Pons (tissue), 1 donor: ENCODE data around the gene CCNF.
A peak's percentile ranks its signal among the peaks of the same experiment; 100 is the strongest.
"Not testable (repeated sequence)": the region's sequence is repeated elsewhere in the genome, so short reads cannot be mapped to it uniquely, and the experiment has no call there.

ENCODE experiments used
- DNase-seq: peaks from one replicate; pipeline ENCODE4 v3.0.0-alpha.2; 2016; ENCODE audit warnings: low spot score

CCNF gene

DNA sequence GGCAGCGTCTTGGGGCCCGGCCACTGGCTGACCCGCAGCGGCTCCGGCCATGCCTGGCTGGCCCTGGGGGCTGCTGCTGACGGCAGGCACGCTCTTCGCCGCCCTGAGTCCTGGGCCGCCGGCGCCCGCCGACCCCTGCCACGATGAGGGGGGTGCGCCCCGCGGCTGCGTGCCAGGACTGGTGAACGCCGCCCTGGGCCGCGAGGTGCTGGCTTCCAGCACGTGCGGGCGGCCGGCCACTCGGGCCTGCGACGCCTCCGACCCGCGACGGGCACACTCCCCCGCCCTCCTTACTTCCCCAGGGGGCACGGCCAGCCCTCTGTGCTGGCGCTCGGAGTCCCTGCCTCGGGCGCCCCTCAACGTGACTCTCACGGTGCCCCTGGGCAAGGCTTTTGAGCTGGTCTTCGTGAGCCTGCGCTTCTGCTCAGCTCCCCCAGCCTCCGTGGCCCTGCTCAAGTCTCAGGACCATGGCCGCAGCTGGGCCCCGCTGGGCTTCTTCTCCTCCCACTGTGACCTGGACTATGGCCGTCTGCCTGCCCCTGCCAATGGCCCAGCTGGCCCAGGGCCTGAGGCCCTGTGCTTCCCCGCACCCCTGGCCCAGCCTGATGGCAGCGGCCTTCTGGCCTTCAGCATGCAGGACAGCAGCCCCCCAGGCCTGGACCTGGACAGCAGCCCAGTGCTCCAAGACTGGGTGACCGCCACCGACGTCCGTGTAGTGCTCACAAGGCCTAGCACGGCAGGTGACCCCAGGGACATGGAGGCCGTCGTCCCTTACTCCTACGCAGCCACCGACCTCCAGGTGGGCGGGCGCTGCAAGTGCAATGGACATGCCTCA, 42.6 kb downstream of the CCNF start:
- DNase-seq = no peak

DNA sequence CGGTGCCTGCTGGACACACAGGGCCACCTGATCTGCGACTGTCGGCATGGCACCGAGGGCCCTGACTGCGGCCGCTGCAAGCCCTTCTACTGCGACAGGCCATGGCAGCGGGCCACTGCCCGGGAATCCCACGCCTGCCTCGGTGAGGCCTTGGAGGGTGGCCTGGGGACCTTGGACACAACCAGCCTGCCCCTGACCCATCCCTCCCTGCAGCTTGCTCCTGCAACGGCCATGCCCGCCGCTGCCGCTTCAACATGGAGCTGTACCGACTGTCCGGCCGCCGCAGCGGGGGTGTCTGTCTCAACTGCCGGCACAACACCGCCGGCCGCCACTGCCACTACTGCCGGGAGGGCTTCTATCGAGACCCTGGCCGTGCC, 43.2 kb downstream of the CCNF start:
- DNase-seq = no peak

DNA sequence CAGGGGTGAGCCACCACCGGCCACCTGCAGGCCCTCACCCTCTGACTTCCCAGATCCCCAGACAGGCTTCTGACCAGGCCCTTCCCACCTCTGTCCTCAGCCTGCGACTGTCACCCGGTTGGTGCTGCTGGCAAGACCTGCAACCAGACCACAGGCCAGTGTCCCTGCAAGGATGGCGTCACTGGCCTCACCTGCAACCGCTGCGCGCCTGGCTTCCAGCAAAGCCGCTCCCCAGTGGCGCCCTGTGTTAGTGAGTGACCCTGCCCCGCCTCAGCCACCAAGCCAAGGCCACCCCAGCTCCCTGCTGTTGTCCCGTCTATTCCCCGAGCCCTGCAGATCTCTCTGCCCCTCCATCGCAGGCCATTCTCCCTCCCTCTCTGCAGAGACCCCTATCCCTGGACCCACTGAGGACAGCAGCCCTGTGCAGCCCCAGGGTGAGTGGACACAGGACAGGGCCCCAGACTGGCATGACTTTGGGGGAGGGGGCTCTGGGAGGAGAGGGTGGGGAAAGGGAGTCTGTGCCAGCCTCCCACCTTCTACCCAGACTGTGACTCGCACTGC, 43.7 kb downstream of the CCNF start:
- DNase-seq = no peak

DNA sequence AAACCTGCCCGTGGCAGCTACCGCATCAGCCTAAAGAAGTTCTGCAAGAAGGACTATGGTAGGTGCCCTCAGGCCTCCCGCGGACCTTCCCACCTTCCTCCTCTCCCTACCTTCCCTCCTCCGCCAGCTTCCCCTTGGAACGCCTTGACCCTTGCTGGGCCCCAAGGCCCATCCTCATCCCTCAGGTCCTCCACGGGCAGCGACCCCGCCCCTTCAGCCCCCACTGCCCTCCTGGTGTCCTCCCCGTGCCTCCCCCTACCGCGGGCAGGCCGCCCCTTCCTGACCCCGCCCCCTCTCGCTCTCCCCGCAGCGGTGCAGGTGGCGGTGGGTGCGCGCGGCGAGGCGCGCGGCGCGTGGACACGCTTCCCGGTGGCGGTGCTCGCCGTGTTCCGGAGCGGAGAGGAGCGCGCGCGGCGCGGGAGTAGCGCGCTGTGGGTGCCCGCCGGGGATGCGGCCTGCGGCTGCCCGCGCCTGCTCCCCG, 44.2 kb downstream of the CCNF start:
- no peak for DNase-seq

DNA sequence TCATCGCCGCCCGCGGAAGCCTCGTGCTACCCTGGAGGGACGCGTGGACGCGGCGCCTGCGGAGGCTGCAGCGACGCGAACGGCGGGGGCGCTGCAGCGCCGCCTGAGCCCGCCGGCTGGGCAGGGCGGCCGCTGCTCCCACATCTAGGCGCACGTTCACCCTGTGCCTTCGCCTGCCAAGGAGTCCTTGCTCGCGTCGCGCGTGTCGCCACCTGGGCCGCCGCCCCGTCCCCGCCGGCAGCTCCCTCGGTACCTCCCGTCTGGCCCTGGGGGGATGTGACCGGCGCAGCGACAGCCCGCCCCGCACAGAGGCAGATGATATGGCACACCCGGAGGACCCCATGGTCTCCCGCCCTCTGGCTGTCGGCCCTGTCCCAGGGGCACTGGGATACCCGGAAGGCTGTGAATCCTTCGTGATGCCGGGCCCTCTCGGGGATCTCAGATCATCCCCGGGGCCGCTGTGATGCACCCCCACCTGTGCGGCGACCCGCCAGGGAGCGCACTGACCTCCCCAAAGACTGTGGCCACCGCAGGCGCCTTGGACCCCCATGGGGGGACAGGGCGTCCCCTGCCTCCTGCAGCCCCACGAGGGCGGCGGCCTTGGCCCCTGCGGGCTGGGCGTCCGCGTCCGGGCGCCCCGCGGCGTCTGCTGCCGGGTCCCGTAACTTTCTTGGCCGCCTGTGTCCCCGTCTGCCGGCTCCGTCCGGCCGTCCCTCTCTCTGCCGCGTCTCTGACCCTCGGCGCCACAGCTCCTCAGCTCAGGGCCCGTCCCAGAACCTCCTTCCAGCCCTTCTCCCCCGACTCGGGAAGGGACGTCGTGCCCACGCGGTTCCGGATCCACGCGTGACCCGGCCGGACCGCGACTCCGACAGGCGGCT, 45.0 kb downstream of the CCNF start:
- no peak for DNase-seq

DNA sequence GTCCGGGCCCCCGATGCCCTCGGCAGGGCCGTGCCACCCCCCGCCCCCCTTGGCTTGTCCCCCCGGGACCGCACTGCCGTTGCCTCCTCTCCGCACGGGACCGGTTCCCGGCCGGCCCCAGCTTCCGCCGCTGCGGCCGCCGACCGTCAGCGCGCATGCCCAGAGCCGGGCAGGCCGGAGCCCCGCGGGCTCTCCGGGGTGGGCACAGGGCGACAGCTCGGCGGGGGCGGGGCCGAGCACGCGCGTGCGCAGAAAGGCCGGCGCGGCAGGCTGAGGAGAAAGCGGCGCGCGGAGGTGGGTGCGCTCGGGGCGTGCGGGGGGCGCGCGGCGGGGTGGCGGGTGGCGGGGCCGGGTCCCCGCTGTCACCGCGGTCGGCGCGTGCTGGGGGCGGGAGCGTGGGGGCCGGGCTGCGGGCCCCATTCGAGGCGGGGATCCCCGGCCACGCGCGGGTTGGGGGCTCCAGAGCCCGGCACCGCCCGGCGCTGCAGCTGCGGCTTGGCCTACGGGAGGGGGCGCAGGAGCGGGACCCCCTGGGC, 45.7 kb downstream of the CCNF start, which contains the start of gene TBC1D24:
TBC1D24 (plus strand) TSS at position 251 of the 536 bp plus-strand sequence. CDS start 21,022 bp downstream, outside the sequence.
- peak; percentile 69 for DNase-seq

DNA sequence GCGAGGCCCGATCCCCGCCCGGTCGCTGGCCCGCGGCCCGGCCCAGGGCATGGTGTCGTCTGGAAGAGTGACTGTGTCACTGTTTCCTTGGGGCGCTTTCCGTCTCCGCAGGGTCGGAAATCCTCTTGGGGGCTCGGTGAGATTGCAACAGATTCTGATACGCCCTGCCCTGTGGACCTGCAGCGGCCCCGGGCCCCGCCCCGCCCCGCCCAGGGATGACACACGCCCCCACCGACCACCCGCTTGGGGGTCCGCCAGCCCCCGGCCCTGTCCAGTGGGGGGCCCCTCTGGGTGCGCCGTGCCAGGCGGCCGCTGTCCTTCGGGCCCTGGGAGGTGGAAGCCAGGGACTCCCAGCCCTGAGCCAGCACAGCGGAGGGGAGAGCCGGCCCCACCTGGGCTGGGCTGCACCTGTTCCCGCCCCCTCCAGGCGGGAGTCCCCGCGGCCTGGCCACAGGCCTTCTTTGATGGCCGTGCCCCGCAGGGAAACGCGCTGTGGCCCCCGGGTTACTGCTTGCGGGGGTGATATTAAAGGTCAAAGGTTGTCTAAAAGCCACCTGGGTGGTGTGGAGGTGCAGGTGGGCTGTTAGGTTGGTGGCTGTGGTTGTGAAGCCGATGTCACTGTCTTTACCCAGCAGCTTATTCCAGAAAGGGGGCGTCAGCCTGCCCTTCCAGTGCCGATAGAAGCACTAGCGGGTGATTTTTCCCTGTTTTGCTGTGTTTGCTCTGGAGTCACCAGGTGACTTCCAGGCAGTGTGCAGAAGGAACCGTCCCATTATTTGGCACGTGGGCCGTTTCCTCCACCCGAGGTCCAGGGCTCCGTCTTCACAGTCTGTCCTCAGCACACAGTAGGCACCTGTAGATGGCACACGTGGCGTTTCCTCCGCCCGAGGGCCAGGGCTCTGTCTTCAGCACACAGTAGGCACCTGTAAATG, 46.4 kb downstream of the CCNF start:
- no peak for DNase-seq

DNA sequence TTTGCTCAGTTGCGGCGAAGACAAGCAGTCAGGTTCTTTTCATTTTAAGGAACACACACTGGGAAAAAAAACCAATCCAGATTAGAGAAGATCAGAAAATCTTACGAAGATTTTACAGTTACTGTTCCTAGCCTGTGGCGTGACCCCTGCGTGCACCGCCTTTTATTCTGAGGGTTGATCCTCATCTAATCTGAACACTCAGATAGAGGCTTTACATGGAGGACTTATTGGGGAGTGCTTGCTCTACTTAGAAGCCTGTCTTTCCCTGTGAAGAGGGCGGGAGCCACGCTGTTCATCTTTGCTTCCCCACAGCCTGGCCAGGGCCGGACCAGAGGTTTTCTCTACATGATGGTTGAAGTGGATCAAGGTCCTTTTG, 47.1 kb downstream of the CCNF start:
- DNase-seq = no peak

DNA sequence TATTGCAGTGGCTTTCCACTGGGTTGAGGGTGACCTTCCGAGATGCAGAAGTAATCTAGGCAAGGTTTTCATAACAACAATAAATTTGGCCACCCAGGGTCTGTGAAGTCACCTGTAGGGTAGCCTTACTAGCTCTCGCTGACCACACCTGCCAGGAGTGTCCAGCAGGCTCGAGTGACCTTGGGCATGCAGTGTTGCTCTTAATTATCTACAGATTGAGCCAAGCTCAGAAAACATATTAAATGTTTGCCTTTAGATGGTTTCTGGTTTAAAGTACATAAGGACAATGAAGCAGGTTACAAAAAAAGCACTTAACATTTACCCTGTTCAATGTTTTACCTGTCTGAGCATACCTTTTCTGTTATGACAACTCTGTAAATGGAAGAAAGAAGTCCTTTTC, 47.5 kb downstream of the CCNF start:
- no peak for DNase-seq

DNA sequence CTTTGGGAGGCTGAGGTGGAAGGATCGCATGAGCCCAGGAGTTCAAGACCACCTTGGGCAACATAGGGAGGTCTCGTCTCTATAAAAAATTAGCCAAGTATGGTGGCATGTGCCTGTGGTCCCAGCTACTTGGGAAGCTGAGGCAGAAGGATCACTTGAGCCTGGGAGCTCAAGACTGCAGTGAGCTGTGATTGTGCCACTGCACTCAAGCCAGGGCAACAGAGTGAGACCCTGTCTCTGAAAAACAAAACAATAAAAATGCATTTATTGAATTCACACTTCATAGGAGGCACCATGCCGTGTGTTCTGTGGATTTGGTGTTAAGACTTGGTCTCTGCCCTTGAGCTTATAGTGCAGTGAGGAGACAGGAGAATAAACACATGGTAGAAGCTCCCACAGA, 48.1 kb downstream of the CCNF start:
- DNase-seq = no peak

DNA sequence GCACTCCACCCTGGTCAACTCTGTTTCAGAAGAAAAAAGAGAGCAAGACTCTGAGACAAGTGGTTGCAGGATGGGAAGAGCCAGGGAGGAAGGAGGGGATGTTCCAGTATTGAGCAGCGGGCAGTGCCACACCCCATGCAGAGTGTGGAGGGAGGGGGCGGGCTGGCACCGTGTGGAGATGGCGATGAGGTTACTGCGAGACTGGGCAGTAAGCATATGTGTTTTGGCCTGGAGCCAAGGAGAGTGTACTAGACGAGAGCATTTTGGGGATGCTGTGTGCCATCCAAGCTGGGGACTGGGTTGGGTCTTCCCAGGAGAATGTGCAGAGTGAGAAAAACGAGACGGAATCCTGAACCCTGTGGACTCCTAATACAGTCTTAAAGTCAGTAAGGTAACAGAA, 49.0 kb downstream of the CCNF start:
- DNase-seq = no peak

DNA sequence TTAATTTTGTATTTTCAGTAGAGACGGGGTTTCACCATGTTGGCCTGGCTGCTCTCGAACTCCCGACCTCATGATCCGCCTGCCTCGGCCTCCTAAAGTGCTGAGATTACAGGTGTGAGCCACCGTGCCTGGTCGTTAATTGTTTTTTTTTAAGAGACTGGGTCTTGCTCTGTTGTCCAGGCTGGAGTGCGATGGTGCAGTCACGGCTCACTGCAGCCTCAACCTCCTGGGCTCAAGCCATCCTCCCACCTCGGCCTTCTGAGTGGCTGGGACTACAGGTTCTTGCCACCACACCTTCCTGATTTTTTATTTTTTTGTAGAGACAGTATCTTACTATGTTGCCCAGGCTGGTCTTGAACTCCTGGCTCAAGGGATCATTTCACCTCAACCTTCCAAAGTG, 50.7 kb downstream of the CCNF start:
- not testable (repeated sequence) for DNase-seq

DNA sequence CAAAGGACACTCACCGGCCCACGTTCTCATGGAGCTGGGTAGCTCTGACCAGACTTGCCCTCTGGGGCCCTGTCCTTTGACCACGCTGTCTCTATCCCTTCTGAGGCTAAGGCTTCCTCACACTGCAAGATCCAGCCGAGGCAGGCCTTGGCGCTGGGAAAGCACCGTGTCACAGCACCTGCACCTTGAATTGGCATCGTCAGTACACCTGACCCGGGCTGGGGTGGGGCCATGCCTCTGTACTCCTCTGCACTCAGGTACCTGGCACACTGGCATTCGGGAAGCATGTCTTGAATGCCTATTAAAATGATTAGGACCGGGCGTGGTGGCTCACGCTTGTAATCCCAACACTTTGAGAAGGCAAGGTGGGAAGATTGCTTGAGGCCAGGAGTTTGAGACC, 51.7 kb downstream of the CCNF start:
- DNase-seq = no peak

DNA sequence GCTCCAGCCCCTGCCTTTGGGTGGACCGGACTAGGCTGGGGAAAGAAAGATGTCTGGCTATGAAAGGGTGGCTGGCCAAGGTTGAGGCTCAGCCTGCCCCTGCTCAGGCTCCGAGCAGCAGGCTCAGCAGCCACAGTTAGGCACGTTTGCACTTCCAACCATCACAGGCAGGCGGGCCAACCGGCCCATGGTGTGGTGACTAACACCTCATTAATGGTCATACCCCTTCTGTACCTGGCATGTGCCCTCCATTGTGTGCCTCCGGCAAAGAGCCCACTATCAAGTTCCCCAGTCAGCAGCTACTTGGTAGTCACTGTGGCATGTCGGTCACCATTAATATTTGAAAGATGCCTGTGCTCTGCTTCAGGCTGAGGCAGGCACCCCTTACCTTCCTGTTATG, 52.4 kb downstream of the CCNF start:
- no peak for DNase-seq

DNA sequence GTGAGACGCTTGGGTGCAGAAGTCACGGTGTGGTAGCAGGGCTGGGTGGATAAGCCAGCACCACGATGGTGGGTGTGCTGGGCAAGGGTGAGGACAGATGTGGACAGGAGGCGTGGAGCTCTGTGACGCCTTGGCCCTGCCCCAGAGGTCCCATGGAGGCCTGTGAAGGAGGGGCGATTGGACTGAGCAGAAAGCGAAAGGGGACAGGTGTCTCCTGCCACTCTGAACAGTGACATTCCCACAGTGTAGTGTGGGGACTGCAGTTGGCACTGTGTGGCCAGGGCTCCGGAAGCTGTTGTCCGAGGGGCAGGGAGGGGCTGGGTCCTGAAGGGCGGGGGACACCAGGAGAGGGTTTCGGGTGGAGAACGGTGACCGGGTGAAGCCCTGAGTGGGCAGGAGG, 53.0 kb downstream of the CCNF start:
- DNase-seq = no peak

DNA sequence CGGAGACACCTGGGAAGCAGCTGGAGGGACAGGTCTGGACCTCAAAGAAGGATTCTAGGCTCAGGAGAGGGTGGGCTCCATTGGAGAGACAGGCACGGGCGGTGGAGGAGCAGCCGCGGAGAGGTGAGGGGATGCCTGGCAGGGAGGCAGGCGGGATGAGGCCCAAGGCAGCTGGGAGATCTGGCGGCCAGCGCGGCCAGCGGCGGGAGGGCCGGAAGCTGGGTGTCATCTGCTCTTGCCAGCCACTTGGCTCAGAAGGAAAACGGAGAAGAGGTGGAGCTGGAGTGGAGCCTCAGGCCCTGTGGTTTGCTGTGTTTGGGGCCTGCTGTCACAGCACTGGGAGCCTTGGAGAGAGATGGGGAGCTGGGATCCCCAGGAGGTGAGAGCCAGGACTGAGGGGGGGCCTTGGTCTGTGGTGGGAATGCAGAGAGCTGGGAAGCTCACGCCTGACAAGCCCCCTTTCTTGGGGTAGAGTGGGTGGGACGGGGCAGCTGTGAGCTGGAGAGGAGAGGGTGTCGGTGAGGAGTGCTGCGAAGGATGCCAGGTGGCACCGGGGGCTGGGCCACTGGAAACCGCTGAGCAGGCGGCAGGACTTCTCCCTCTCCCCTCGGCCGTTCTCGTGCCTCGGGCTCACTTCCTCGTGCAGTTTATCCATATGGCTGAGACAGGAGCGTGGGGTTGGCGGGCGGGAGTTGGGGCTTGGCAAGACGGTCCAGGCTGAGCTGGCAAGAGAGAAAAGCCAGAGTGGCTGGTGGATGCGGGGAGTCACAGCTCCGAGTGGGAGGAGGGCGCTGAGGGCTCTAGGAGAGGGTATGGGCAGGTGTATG, 53.7 kb downstream of the CCNF start:
- DNase-seq = peak; percentile 69

DNA sequence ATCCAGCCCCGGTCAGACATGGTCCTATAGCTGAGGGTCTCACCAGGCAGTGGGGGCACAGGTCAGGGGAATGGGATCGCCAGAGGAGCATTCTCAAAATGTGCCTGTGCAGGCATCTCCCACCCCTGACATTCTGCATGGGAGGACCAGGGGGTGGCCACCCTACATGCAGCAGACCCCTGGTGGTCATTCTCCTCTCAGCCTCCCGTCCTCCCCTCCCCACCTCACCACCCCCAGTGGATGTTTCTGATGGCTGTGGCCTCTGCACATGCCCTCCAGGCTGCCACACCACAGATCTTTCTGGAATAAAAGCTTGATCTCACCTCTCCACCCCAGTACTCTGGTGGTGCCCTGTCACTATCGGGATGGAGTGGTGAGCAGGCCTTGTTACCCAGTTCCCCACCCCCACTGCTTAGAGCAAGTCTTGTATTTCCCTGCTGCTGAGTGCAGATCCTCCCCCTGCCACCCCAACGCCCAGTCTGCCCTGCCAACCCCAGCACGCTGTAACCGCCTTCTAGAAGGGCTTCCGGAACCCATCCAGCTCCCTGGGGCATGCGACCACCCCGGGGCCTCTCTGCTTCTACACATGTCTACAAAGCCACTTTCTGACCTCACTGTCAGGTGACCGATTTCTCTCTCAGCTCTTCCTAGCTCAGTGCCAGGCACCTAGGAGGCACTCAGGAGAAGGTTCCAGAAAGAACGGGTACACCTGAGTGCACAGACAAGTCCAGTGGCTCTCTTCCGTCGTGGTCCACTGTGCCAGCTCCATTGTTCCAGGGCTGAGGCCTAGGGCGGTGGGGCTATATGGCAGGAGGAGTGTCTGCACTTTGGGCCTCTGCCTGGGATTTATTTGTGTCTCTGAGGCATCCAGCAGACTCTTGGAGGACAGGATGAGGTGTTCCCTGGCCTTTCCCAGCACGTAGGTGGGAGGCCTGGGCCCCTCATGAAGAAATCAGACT, 55.0 kb downstream of the CCNF start:
- DNase-seq = no peak

DNA sequence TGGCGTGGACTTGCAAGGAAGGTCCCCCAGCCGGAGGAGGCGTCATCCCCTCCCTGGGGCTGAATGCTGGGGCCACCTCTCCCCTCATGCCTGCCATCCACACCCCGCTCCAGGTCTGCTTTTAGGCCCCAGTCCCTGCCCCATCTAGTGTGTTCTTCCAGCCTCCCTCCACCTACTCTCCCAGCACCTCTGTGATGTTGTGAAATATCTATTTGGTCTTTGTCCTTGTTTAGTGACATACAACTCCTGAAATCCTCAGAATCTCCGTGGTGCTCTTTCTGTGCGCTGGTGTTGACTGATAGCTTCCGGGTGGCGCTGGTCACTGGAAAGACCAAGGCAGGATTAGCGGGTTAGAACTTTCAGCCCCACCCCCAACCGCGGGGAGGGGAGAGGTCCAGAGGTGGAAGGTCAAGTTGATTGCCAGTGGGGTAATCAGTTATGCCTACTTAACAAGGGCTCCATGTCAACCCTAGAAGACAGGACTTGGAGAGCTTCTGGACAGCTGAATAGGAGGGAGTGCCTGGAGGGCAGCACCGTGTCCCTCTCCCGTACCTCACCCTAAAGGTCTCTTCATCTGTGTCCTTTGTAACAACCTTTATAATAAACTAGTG, 55.8 kb downstream of the CCNF start:
- no peak for DNase-seq
